Transverse colon (tissue), 4 donors: ENCODE results near the gene BORCS6. TPM values are rescaled to one million over a fixed set of nuclear protein-coding genes. Genes with fewer than 3 reads are reported as not detected.

Source experiments
- DNase-seq: peaks from one replicate; pipeline ENCODE4 v3.0.0-alpha.2; 2019
- H3K27ac ChIP-seq, 4 donors: fragments of 200-600 bp; sonication (generic); 2 replicates each; pipeline ENCODE4 v1.5.1; 2016 to 2018; ENCODE audit warnings: inconsistent platforms in 4 of 4
- H3K27me3 ChIP-seq: fragments of 200-600 bp; sonication (generic); 2 replicates; pipeline ENCODE4 v1.5.1; 2017; ENCODE audit warnings: inconsistent platforms
- H3K36me3 ChIP-seq, 4 donors: fragments of 200-600 bp; sonication (generic); 2 replicates each; pipeline ENCODE4 v1.5.1; 2017 to 2019; ENCODE audit warnings: inconsistent platforms in 4 of 4
- H3K4me1 ChIP-seq, 4 donors: fragments of 200-600 bp; sonication (generic); 2 replicates each; pipeline ENCODE4 v1.5.1; 2017 to 2020; ENCODE audit warnings: inconsistent platforms in 4 of 4
- H3K4me3 ChIP-seq, 4 donors: fragments of 200-600 bp; sonication (generic); 1 replicate in 1 of 4; 2 replicates in 3 of 4; pipeline versions ENCODE4 v1.5.1 to v1.6.1; 2017 to 2019; ENCODE audit warnings: inconsistent platforms in 4 of 4
- H3K9me3 ChIP-seq, 2 donors: fragments of 200-600 bp; sonication (generic); 2 replicates each; pipeline ENCODE4 v1.5.1; 2017 to 2019; ENCODE audit warnings: inconsistent platforms in 2 of 2
- CTCF ChIP-seq, 5 experiments: fragments of 200-600 bp in 3 of 5; fragments of 450-650 bp in 2 of 5; sonication (generic) in 3 of 5; IDR thresholded peaks; 1 replicate in 2 of 5; 2 replicates in 3 of 5; pipeline ENCODE4 v1.5.1; 2016 to 2017; ENCODE audit warnings: antibody characterized with exemption in 5 of 5, inconsistent platforms in 3 of 5, mild to moderate bottlenecking in 2 of 5, moderate library complexity in 1 of 5
- EP300 ChIP-seq: sonication (generic); formaldehyde crosslinking; IDR thresholded peaks from one replicate; pipeline ENCODE4 v1.6.1; 2017; ENCODE audit warnings: antibody characterized with exemption, low read depth
- POLR2A ChIP-seq: fragments of 450-650 bp; IDR thresholded peaks from one replicate; pipeline ENCODE4 v1.6.1; 2016; ENCODE audit warnings: antibody characterized with exemption, mild to moderate bottlenecking, moderate library complexity
- POLR2AphosphoS5 ChIP-seq, 3 donors: sonication (generic); formaldehyde crosslinking; IDR thresholded peaks; one replicate each; pipeline ENCODE4 v1.6.1; 2016; ENCODE audit warnings: antibody characterized with exemption in 3 of 3
- WGBS, 2 donors: methylation state at CpG; one replicate each; pipeline ENCODE4 v1.1.5; 2018; ENCODE audit warnings: low coverage in 1 of 2; 5-methylcytosine and 5-hydroxymethylcytosine counted together
- in situ Hi-C, 4 donors: fragments of 200-750 bp; cut with MboI; loops; one replicate each; pipeline versions ENCODE4 v1.15.0 to v1.15.1; 2017; ENCODE audit warnings: low sequenced_read_pairs in 3 of 4, low pct_ligation_motif_present in 1 of 4, low pct_unique_long_range_greater_than_20kb in 1 of 4
- intact Hi-C: fragments of 100-400 bp; cut with DNase I; formaldehyde crosslinking; loops from one replicate; pipeline ENCODE4 v1.15.1; 2023; ENCODE audit warnings: low total_unique reads
- total RNA-seq, 4 donors: library from RNA; depleted of rRNA; stranded (reverse); fragments of >200 nt; gene quantifications; one replicate each; pipeline ENCODE4 v1.1.0, GENCODE V29; 2016

Gene BORCS6
- total RNA-seq, 4 donors from 2014 or later = 3.2 to 17.1 (median 12.7) TPM

GRCh38 chr17:8162997-8163977, 26.7 kb downstream of the BORCS6 start:
- intact Hi-C loops = no loop called here
- in situ Hi-C loops = no loop called here
- Histone ChIP-seq H3K4me1 (peaks cover 33 to 53% (median 41%) of the 10 kb centered on the region in 4 donors), H3K36me3 (peaks cover 0 to 3% (median 0%) of the 10 kb centered on the region in 4 donors), H3K4me3 (peak overlapping the region; percentile 60 to 100 (median 76)), H3K27me3 (no peaks in the 10 kb centered on the region), H3K9me3 (no peaks in the 10 kb centered on the region), H3K27ac (peak overlapping the region; percentile 93 to 100 (median 97))
- 46% methylated on average over 18 of the region's 55 CpGs; no CpG with 5 or more reads in 1 of the 2 donors for WGBS, 2 donors
- DNase-seq = peak; percentile 45
- TF ChIP-seq POLR2AphosphoS5 (IDR thresholded peaks at IDR 0.05) (no peak), CTCF (IDR thresholded peaks at IDR 0.05) (no peak), POLR2A (no peak), EP300 (no peak)

GRCh38 chr17:8162233-8162996, 27.6 kb downstream of the BORCS6 start, which contains the start of gene VAMP2:
Gene VAMP2 (minus strand): TSS chr17:8162948. CDS start chr17:8162879, 69 bp downstream.
- Histone ChIP-seq H3K36me3 (peaks cover 0 to 3% (median 0%) of the 10 kb centered on the region in 4 donors), H3K9me3 (no peaks in the 10 kb centered on the region)
- intact Hi-C loops = no loop called here

GRCh38 chr17:8161289-8162232, 28.4 kb downstream of the BORCS6 start:
- Histone ChIP-seq H3K4me1 (peaks cover 33 to 66% (median 48%) of the 10 kb centered on the region in 4 donors), H3K4me3 (peak overlapping the region; percentile 63 to 100 (median 86)), H3K9me3 (no peaks in the 10 kb centered on the region), H3K36me3 (peaks cover 0 to 3% (median 0%) of the 10 kb centered on the region in 4 donors), H3K27ac (peak overlapping the region; percentile 93 to 100 (median 97)), H3K27me3 (no peaks in the 10 kb centered on the region)
- WGBS, 2 donors = 57% methylated on average over 19 of the region's 19 CpGs; no CpG with 5 or more reads in 1 of the 2 donors
- no peak for TF ChIP-seq CTCF (IDR thresholded peaks at IDR 0.05)
- in situ Hi-C loops = no loop called here
- DNase-seq = no peak
- intact Hi-C loops = no loop called here

More at GRCh38 chr17:8162233-8162996, 27.6 kb downstream of the BORCS6 start, which contains the start of gene VAMP2:
- H3K27me3 ChIP-seq = no peaks in the 10 kb centered on the region
- peak; percentile 72 to 92 (median 92) for TF ChIP-seq POLR2AphosphoS5 (IDR thresholded peaks at IDR 0.05)
- peak; percentile 55 for TF ChIP-seq POLR2A
- TF ChIP-seq EP300 = peak; percentile 52
- peak in 2 of 5 experiments; percentile 25 to 39 for TF ChIP-seq CTCF (IDR thresholded peaks at IDR 0.05)
- H3K27ac ChIP-seq = peak within 1 kb of the TSS; percentile 93 to 100 (median 97)
- peaks cover 33 to 62% (median 43%) of the 10 kb centered on the region in 4 donors for H3K4me1 ChIP-seq
- in situ Hi-C loops = no loop called here
- H3K4me3 ChIP-seq = peak within 1 kb of the TSS; percentile 63 to 100 (median 86)
- 1% methylated on average over 23 of the region's 75 CpGs; no CpG with 5 or more reads in 1 of the 2 donors for WGBS, 2 donors
- peak; percentile 85 for DNase-seq
